Activated B cell treated with CpG ODN at 0.5 μM for 24 hours (primary cell): ENCODE results near the gene COMMD1. TPM values are rescaled to one million over a fixed set of nuclear protein-coding genes. Genes with fewer than 3 reads are reported as not detected.
"Not testable (repeated sequence)": the region's sequence is repeated elsewhere in the genome, so short reads cannot be mapped to it uniquely, and the experiment has no call there.

Experiments
- ATAC-seq: fragments of 200-7000 bp; cut with Tn5 transposase; one replicate; pipeline ENCODE4 v1.10.0; 2021; ENCODE audit warnings: low read depth, mild to moderate bottlenecking, moderate library complexity
- CTCF ChIA-PET: fragments of 350-600 bp; sonication (Branson Sonifier 250); formaldehyde crosslinking; loops from one replicate; lab custom pipeline; 2021; ENCODE audit warnings: antibody characterized with exemption; lab: Charles Lee
- POLR2A ChIA-PET: fragments of 350-600 bp; sonication (Branson Sonifier 250); formaldehyde crosslinking; loops from one replicate; lab custom pipeline; 2021; ENCODE audit warnings: antibody characterized with exemption; lab: Charles Lee
- DNase-seq: peaks from one replicate; pipeline ENCODE4 v3.0.0; 2022
- H3K27ac Mint-ChIP-seq: one replicate; pipeline ENCODE4 v1.8.0; 2020; ENCODE audit warnings: mixed read lengths
- H3K27me3 Mint-ChIP-seq: one replicate; pipeline ENCODE4 v1.8.0; 2021; ENCODE audit warnings: mixed read lengths
- H3K36me3 Mint-ChIP-seq: one replicate; pipeline ENCODE4 v1.8.0; 2021; ENCODE audit warnings: low read depth, mixed read lengths
- H3K4me1 Mint-ChIP-seq: one replicate; pipeline ENCODE4 v1.8.0; 2021; ENCODE audit warnings: mixed read lengths
- H3K4me3 Mint-ChIP-seq: one replicate; pipeline ENCODE4 v1.8.0; 2020; ENCODE audit warnings: mild to moderate bottlenecking, mixed read lengths
- H3K9me3 Mint-ChIP-seq: one replicate; pipeline ENCODE4 v1.8.0; 2020; ENCODE audit warnings: mixed read lengths
- CTCF ChIP-seq: fragments of 200-600 bp; IDR thresholded peaks from one replicate; pipeline ENCODE4 v1.8.0; 2022; ENCODE audit warnings: antibody characterized with exemption, mild to moderate bottlenecking
- intact Hi-C: fragments of 100-400 bp; cut with micrococcal nuclease; formaldehyde crosslinking; loops from one replicate; pipeline ENCODE4 v1.15.1; 2024
- total RNA-seq: library from RNA; stranded (reverse); gene quantifications from 2 replicates; pipeline ENCODE4 v1.2.3, GENCODE V29; 2022

COMMD1 gene
- total RNA-seq, 1 donor from 2014 or later = 37.1 TPM

GRCh38 chr2:62036761-62037250, 131.3 kb downstream of the COMMD1 start:
- intact Hi-C loops = loop anchor here (5.0 kb wide), 1 partner anchor 45 kb away; no protein-coding TSS in a partner anchor
- Mint-ChIP-seq H3K4me1 (peaks cover 39% of the 10 kb centered on the region), H3K4me3 (no peak overlapping the region), H3K27ac (no peak overlapping the region), H3K9me3 (no peaks in the 10 kb centered on the region), H3K27me3 (no peaks in the 10 kb centered on the region), H3K36me3 (no peaks in the 10 kb centered on the region)
- ATAC-seq = no peak
- no peak for DNase-seq
- TF ChIP-seq CTCF = no peak
- ChIA-PET POLR2A (interaction anchor here (0.6 kb wide), 1 partner anchor 20 kb away, joined by 4 read pairs; no protein-coding TSS in a partner anchor), CTCF (no interaction called here)

- Mint-ChIP-seq H3K36me3 (peaks cover 5% of the 10 kb centered on the region), H3K4me3 (peak overlapping the region; percentile 64), H3K4me1 (peaks cover 30% of the 10 kb centered on the region), H3K27ac (peak overlapping the region; percentile 86), H3K27me3 (no peaks in the 10 kb centered on the region), H3K9me3 (no peaks in the 10 kb centered on the region)
- POLR2A ChIA-PET = interaction anchor here (0.8 to 2.3 kb wide), 9 partner anchors 9 to 1022 kb away, joined by 3 to 8 read pairs (median 4); partner anchors contain the start of genes B3GNT2, PEX13 and PUS10
- CTCF ChIA-PET = no interaction called here
- peak; percentile 96 for ATAC-seq
- no peak for DNase-seq
- TF ChIP-seq CTCF = no peak
- intact Hi-C loops = loop anchor here (1.0 to 5.0 kb wide), 6 partner anchors 18 to 305 kb away; partner anchors contain the start of gene B3GNT2
Observed at GRCh38 chr2:62038975-62039771, 133.7 kb downstream of the COMMD1 start.

- Mint-ChIP-seq H3K36me3 (peaks cover 14% of the 10 kb centered on the region), H3K27ac (peak overlapping the region; percentile 31), H3K4me3 (no peak overlapping the region), H3K9me3 (peaks cover 5% of the 10 kb centered on the region), H3K4me1 (peaks cover 30% of the 10 kb centered on the region), H3K27me3 (no peaks in the 10 kb centered on the region)
- ATAC-seq (no peak), DNase-seq (no peak)
- no peak for TF ChIP-seq CTCF
- intact Hi-C loops = no loop called here
- POLR2A ChIA-PET = no interaction called here
- CTCF ChIA-PET = no interaction called here
Observed at GRCh38 chr2:62040926-62041325, 135.5 kb downstream of the COMMD1 start.

GRCh38 chr2:62041701-62042385, 136.4 kb downstream of the COMMD1 start:
- DNase-seq, CTCF ChIA-PET, H3K4me3 Mint-ChIP-seq, H3K9me3 Mint-ChIP-seq, H3K27me3 Mint-ChIP-seq, ATAC-seq, POLR2A ChIA-PET, intact Hi-C loops: not testable (repeated sequence)
- H3K4me1 Mint-ChIP-seq = peaks cover 30% of the 10 kb centered on the region
- peaks cover 18% of the 10 kb centered on the region for H3K36me3 Mint-ChIP-seq
- H3K27ac Mint-ChIP-seq = peak overlapping the region; percentile 14

- H3K27ac Mint-ChIP-seq = no peak overlapping the region
- DNase-seq = no peak
- H3K4me1 Mint-ChIP-seq = peaks cover 30% of the 10 kb centered on the region
- intact Hi-C loops = no loop called here
- no peak overlapping the region for H3K4me3 Mint-ChIP-seq
- POLR2A ChIA-PET = no interaction called here
- CTCF ChIA-PET = no interaction called here
- no peak for ATAC-seq
- TF ChIP-seq CTCF = no peak
- H3K27me3 Mint-ChIP-seq = no peaks in the 10 kb centered on the region
- H3K36me3 Mint-ChIP-seq = peaks cover 18% of the 10 kb centered on the region
- H3K9me3 Mint-ChIP-seq = peaks cover 5% of the 10 kb centered on the region
Observed at GRCh38 chr2:62042400-62042799, 136.9 kb downstream of the COMMD1 start.
